Ishikawa (cell line): ENCODE data around the gene ADA.

ENCODE experiments used
- CEBPB ChIP-seq: IDR thresholded peaks from 2 replicates; pipeline ENCODE4 v1.6.1; 2012
- CREB1 ChIP-seq: IDR thresholded peaks from 2 replicates; pipeline ENCODE4 v1.6.1; 2012; ENCODE audit warnings: low read depth
- EGR1 ChIP-seq: IDR thresholded peaks from 2 replicates; pipeline ENCODE4 v1.6.1; 2012
- EP300 ChIP-seq: IDR thresholded peaks from 2 replicates; pipeline ENCODE4 v1.6.1; 2012; ENCODE audit warnings: borderline replicate concordance
- FOXM1 ChIP-seq: IDR thresholded peaks from 2 replicates; pipeline ENCODE4 v1.6.1; 2012; ENCODE audit warnings: low read depth, borderline replicate concordance
- NFIC ChIP-seq: IDR thresholded peaks from 2 replicates; pipeline ENCODE4 v1.6.1; 2012
- RAD21 ChIP-seq: IDR thresholded peaks from 2 replicates; pipeline ENCODE4 v1.6.1; 2012; ENCODE audit warnings: low read depth
- TAF1 ChIP-seq: IDR thresholded peaks from 2 replicates; pipeline ENCODE4 v1.6.1; 2012; ENCODE audit warnings: low read depth, mild to moderate bottlenecking
- TCF12 ChIP-seq: IDR thresholded peaks from 2 replicates; pipeline ENCODE4 v1.6.1; 2012; ENCODE audit warnings: low read depth
- YY1 ChIP-seq: IDR thresholded peaks from 2 replicates; pipeline ENCODE4 v1.6.1; 2012; ENCODE audit warnings: low read depth
- ZBTB7A ChIP-seq: IDR thresholded peaks from 2 replicates; pipeline ENCODE4 v1.6.1; 2012; ENCODE audit warnings: low read depth
- TF ChIP-seq, protein P1 (sequence below): IDR thresholded peaks from 2 replicates; pipeline ENCODE4 v1.6.1; 2012; ENCODE audit warnings: low read depth, mild to moderate bottlenecking
- TF ChIP-seq, protein P2 (sequence below): IDR thresholded peaks from 2 replicates; pipeline ENCODE4 v1.6.1; 2012
- TF ChIP-seq, protein P3 (sequence below): IDR thresholded peaks from 2 replicates; pipeline ENCODE4 v1.6.1; 2012

DNA sequence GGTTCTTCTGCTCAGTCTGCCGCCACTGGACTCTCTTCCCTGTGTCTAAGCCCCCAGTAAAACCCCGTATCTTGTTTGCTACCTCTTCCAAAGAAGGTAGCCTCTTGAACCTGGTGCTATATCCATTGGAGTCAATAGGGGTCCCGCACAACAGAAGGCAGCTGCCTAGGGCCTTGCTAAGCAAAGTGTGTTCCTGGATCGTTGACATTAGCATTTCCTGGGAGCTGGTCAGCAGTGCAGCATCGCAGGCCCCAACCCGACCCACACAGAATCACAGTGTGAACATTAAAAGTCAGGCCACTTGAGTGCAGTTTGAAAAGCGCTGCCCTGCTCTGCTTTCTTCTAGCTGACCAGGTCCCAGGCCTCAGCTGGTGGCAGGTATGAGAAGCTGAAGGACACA, 2.9 kb downstream of the ADA start:
- no peak for TF ChIP-seq TCF12
- no peak for TF ChIP-seq CREB1
- TF ChIP-seq TAF1: no peak
- TF ChIP-seq, protein P1, sequence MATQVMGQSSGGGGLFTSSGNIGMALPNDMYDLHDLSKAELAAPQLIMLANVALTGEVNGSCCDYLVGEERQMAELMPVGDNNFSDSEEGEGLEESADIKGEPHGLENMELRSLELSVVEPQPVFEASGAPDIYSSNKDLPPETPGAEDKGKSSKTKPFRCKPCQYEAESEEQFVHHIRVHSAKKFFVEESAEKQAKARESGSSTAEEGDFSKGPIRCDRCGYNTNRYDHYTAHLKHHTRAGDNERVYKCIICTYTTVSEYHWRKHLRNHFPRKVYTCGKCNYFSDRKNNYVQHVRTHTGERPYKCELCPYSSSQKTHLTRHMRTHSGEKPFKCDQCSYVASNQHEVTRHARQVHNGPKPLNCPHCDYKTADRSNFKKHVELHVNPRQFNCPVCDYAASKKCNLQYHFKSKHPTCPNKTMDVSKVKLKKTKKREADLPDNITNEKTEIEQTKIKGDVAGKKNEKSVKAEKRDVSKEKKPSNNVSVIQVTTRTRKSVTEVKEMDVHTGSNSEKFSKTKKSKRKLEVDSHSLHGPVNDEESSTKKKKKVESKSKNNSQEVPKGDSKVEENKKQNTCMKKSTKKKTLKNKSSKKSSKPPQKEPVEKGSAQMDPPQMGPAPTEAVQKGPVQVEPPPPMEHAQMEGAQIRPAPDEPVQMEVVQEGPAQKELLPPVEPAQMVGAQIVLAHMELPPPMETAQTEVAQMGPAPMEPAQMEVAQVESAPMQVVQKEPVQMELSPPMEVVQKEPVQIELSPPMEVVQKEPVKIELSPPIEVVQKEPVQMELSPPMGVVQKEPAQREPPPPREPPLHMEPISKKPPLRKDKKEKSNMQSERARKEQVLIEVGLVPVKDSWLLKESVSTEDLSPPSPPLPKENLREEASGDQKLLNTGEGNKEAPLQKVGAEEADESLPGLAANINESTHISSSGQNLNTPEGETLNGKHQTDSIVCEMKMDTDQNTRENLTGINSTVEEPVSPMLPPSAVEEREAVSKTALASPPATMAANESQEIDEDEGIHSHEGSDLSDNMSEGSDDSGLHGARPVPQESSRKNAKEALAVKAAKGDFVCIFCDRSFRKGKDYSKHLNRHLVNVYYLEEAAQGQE: no peak
- no peak for TF ChIP-seq NFIC
- TF ChIP-seq EP300: no peak
- TF ChIP-seq FOXM1: no peak
- no peak for TF ChIP-seq CEBPB
- no peak for TF ChIP-seq RAD21
- no peak for TF ChIP-seq YY1
- TF ChIP-seq, protein P2, sequence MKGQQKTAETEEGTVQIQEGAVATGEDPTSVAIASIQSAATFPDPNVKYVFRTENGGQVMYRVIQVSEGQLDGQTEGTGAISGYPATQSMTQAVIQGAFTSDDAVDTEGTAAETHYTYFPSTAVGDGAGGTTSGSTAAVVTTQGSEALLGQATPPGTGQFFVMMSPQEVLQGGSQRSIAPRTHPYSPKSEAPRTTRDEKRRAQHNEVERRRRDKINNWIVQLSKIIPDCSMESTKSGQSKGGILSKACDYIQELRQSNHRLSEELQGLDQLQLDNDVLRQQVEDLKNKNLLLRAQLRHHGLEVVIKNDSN: no peak
- TF ChIP-seq, protein P3, sequence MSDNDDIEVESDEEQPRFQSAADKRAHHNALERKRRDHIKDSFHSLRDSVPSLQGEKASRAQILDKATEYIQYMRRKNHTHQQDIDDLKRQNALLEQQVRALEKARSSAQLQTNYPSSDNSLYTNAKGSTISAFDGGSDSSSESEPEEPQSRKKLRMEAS: no peak
- TF ChIP-seq EGR1: no peak
- no peak for TF ChIP-seq ZBTB7A
